Measurements from ENCODE around the gene LGMN. TPM values are rescaled to one million over a fixed set of nuclear protein-coding genes. Genes with fewer than 3 reads are reported as not detected.

The LGMN gene
- total and polyA plus RNA-seq, 4 donors, result 56.2 to 192 (median 62.4) TPM

- H3K9me3 ChIP-seq (ENCODE audit: control insufficient read depth in 4 of 4, low read length in 3 of 4), result no peaks in the 10 kb centered on the region
- peaks cover 0 to 24% (median 4%) of the 10 kb centered on the region in 4 donors for H3K36me3 ChIP-seq (ENCODE audit: control insufficient read depth in 4 of 4, insufficient read depth in 3 of 4, low read depth in 1 of 4, low read length in 3 of 4)
- no peak for DNase-seq (ENCODE audit: low spot score)
- no peak overlapping the region for H3K4me3 ChIP-seq (ENCODE audit: low read depth in 1 of 3, low read length in 3 of 3)
- 98% methylated on average over 9 of the region's 9 CpGs for WGBS
- TF ChIP-seq CTCF (IDR thresholded peaks at IDR 0.05; ENCODE audit: low read depth, low read length, missing input control), result no peak
- no peak for TF ChIP-seq HNF4A (conservative IDR thresholded peaks at IDR 0.05)
- no peak for TF ChIP-seq YY1 (IDR thresholded peaks at IDR 0.05)
- TF ChIP-seq MAX (IDR thresholded peaks at IDR 0.05), result no peak
- TF ChIP-seq RXRA (IDR thresholded peaks at IDR 0.05), result no peak
- no peak for TF ChIP-seq NR2F2 (IDR thresholded peaks at IDR 0.05)
- TF ChIP-seq ZBTB33 (IDR thresholded peaks at IDR 0.05), result no peak
- no peak for TF ChIP-seq EGR1 (IDR thresholded peaks at IDR 0.05; ENCODE audit: low read depth in 2 of 2)
- no peak for TF ChIP-seq RAD21 (IDR thresholded peaks at IDR 0.05)
- no peak for TF ChIP-seq FOXA2 (IDR thresholded peaks at IDR 0.05)
- no peak for TF ChIP-seq GABPA (IDR thresholded peaks at IDR 0.05 in 1 of 2, conservative IDR thresholded peaks at IDR 0.05 in 1 of 2)
- no peak for TF ChIP-seq FOXA1 (IDR thresholded peaks at IDR 0.05)
- TF ChIP-seq JUND (IDR thresholded peaks at IDR 0.05), result no peak
- no peak for TF ChIP-seq SP1 (IDR thresholded peaks at IDR 0.05)
- no peak for TF ChIP-seq HNF4G (IDR thresholded peaks at IDR 0.05)
- no peak for TF ChIP-seq TAF1 (conservative IDR thresholded peaks at IDR 0.05)
- no peak for TF ChIP-seq ATF3 (IDR thresholded peaks at IDR 0.05)
- no peak for TF ChIP-seq REST (IDR thresholded peaks at IDR 0.05)
- H3K9ac ChIP-seq (ENCODE audit: low read depth in 1 of 2, low read length in 2 of 2), result no peak overlapping the region
- no peaks in the 10 kb centered on the region for H3K27me3 ChIP-seq (ENCODE audit: control insufficient read depth in 4 of 4, insufficient read depth in 4 of 4, low read length in 3 of 4)
- H3K27ac ChIP-seq (ENCODE audit: low read depth in 1 of 2, low read length in 2 of 2), result no peak overlapping the region
- no peaks in the 10 kb centered on the region for H3K4me1 ChIP-seq (ENCODE audit: control insufficient read depth in 4 of 4, insufficient read depth in 4 of 4, low read length in 3 of 4)
Observed at GRCh38 chr14:92666251-92666650, 82.2 kb downstream of the LGMN start.
